ENCODE results near the gene TMEM107. TPM values are rescaled to one million over a fixed set of nuclear protein-coding genes. Genes with fewer than 3 reads are reported as not detected.
"Not testable (repeated sequence)": the region's sequence is repeated elsewhere in the genome, so short reads cannot be mapped to it uniquely, and the experiment has no call there.

The TMEM107 gene
- total RNA-seq, 2 experiments from 2014 or later = 39.6 to 44.1 TPM

- ChIA-PET POLR2A (interaction anchor here (0.5 to 3.9 kb wide), 61 partner anchors 10 to 1513 kb away, joined by 3 to 343 read pairs (median 6); partner anchors contain the start of genes AURKB, BORCS6, CNTROB and CTC1), CTCF (interaction anchor here (0.7 to 1.9 kb wide), 13 partner anchors 9 to 227 kb away, joined by 3 to 6 read pairs (median 3); partner anchors contain the start of genes ALOXE3 and BORCS6)
- peak; percentile 79 for ATAC-seq
- H3K27ac Mint-ChIP-seq = peak overlapping the region; percentile 99
- DNase-seq = peak; percentile 90
- peaks cover 50% of the 10 kb centered on the region for H3K4me1 Mint-ChIP-seq (ENCODE audit: low read depth)
- peak overlapping the region; percentile 85 for H3K4me3 Mint-ChIP-seq
- no peaks in the 10 kb centered on the region for H3K27me3 Mint-ChIP-seq (ENCODE audit: low read depth)
- no peaks in the 10 kb centered on the region for H3K9me3 Mint-ChIP-seq (ENCODE audit: insufficient read depth)
- peaks cover 6% of the 10 kb centered on the region for H3K36me3 Mint-ChIP-seq (ENCODE audit: low read depth)
Observed at GRCh38 chr17:8173056-8173870, 2.9 kb downstream of the TMEM107 start.

GRCh38 chr17:8170186-8170585 is 6.0 kb downstream of the TMEM107 start:
- H3K27me3 Mint-ChIP-seq (ENCODE audit: low read depth); H3K27ac Mint-ChIP-seq; H3K9me3 Mint-ChIP-seq (ENCODE audit: insufficient read depth); DNase-seq; H3K4me3 Mint-ChIP-seq; CTCF ChIA-PET; H3K36me3 Mint-ChIP-seq (ENCODE audit: low read depth); ATAC-seq: not testable (repeated sequence)
- H3K4me1 Mint-ChIP-seq (ENCODE audit: low read depth) = peaks cover 36% of the 10 kb centered on the region
- POLR2A ChIA-PET = interaction anchor here (0.6 to 1.1 kb wide), 2 partner anchors 12 to 15 kb away, joined by 3 read pairs; no protein-coding TSS in a partner anchor

GRCh38 chr17:8167526-8167925 is 8.7 kb downstream of the TMEM107 start:
- Mint-ChIP-seq H3K36me3 (ENCODE audit: low read depth) (peaks cover 4% of the 10 kb centered on the region), H3K4me1 (ENCODE audit: low read depth) (peaks cover 32% of the 10 kb centered on the region), H3K27me3 (ENCODE audit: low read depth) (no peaks in the 10 kb centered on the region), H3K27ac (no peak overlapping the region), H3K4me3 (no peak overlapping the region), H3K9me3 (ENCODE audit: insufficient read depth) (no peaks in the 10 kb centered on the region)
- DNase-seq = no peak
- ChIA-PET POLR2A (interaction anchor here (1.0 to 1.3 kb wide), 2 partner anchors 12 to 18 kb away, joined by 3 to 4 read pairs; no protein-coding TSS in a partner anchor), CTCF (interaction anchor here (2.2 kb wide), 1 partner anchor 9 kb away, joined by 10 read pairs; no protein-coding TSS in a partner anchor)
- ATAC-seq = no peak

GRCh38 chr17:8166731-8167130 is 9.4 kb downstream of the TMEM107 start:
- peaks cover 7% of the 10 kb centered on the region for H3K36me3 Mint-ChIP-seq (ENCODE audit: low read depth)
- H3K4me1 Mint-ChIP-seq (ENCODE audit: low read depth) = peaks cover 31% of the 10 kb centered on the region
- no peak for DNase-seq
- no peak overlapping the region for H3K27ac Mint-ChIP-seq
- no peaks in the 10 kb centered on the region for H3K27me3 Mint-ChIP-seq (ENCODE audit: low read depth)
- POLR2A ChIA-PET = interaction anchor here (0.6 to 1.3 kb wide), 3 partner anchors 11 to 21 kb away, joined by 3 to 4 read pairs (median 4); no protein-coding TSS in a partner anchor
- H3K4me3 Mint-ChIP-seq = no peak overlapping the region
- CTCF ChIA-PET = interaction anchor here (2.2 kb wide), 1 partner anchor 8 kb away, joined by 10 read pairs; no protein-coding TSS in a partner anchor
- no peak for ATAC-seq
- H3K9me3 Mint-ChIP-seq (ENCODE audit: insufficient read depth) = no peaks in the 10 kb centered on the region

- CTCF ChIA-PET = interaction anchor here (1.2 to 2.7 kb wide), 3 partner anchors 8 to 46 kb away, joined by 5 to 17 read pairs (median 7); partner anchors contain the start of gene ALOXE3
- Mint-ChIP-seq H3K4me1 (ENCODE audit: low read depth) (peaks cover 48% of the 10 kb centered on the region), H3K27me3 (ENCODE audit: low read depth) (no peaks in the 10 kb centered on the region), H3K27ac (peak overlapping the region; percentile 94), H3K4me3 (peak overlapping the region; percentile 69), H3K9me3 (ENCODE audit: insufficient read depth) (no peaks in the 10 kb centered on the region), H3K36me3 (ENCODE audit: low read depth) (peaks cover 26% of the 10 kb centered on the region)
- ATAC-seq (no peak), DNase-seq (peak; percentile 60)
- POLR2A ChIA-PET = interaction anchor here (0.7 to 8.3 kb wide), 12 partner anchors 8 to 83 kb away, joined by 3 to 343 read pairs (median 6); partner anchors contain the start of genes CTC1 and PER1
Observed at GRCh38 chr17:8164815-8165131, 11.4 kb downstream of the TMEM107 start.

GRCh38 chr17:8163978-8164814 is 12.0 kb downstream of the TMEM107 start:
- peaks cover 54% of the 10 kb centered on the region for H3K4me1 Mint-ChIP-seq (ENCODE audit: low read depth)
- DNase-seq (peak; percentile 87), ATAC-seq (peak; percentile 56)
- H3K27ac Mint-ChIP-seq = peak overlapping the region; percentile 94
- no peaks in the 10 kb centered on the region for H3K27me3 Mint-ChIP-seq (ENCODE audit: low read depth)
- no peaks in the 10 kb centered on the region for H3K9me3 Mint-ChIP-seq (ENCODE audit: insufficient read depth)
- H3K36me3 Mint-ChIP-seq (ENCODE audit: low read depth) = peaks cover 30% of the 10 kb centered on the region
- H3K4me3 Mint-ChIP-seq = peak overlapping the region; percentile 69
- CTCF ChIA-PET = interaction anchor here (0.8 to 2.7 kb wide), 7 partner anchors 9 to 45 kb away, joined by 3 to 17 read pairs (median 4); partner anchors contain the start of gene ALOXE3
- POLR2A ChIA-PET = interaction anchor here (0.7 to 8.3 kb wide), 15 partner anchors 8 to 83 kb away, joined by 3 to 343 read pairs (median 5); partner anchors contain the start of genes CTC1 and PER1

- peaks cover 36% of the 10 kb centered on the region for H3K36me3 Mint-ChIP-seq (ENCODE audit: low read depth)
- H3K4me3 Mint-ChIP-seq = peak overlapping the region; percentile 79
- H3K4me1 Mint-ChIP-seq (ENCODE audit: low read depth) = peaks cover 61% of the 10 kb centered on the region
- DNase-seq (no peak), ATAC-seq (peak; percentile 18)
- ChIA-PET POLR2A (interaction anchor here (0.6 to 8.3 kb wide), 16 partner anchors 8 to 292 kb away, joined by 3 to 343 read pairs (median 5); partner anchors contain the start of genes CTC1, PER1 and TMEM107), CTCF (interaction anchor here (0.8 to 14.0 kb wide), 8 partner anchors 8 to 44 kb away, joined by 3 to 165 read pairs (median 4); partner anchors contain the start of gene ALOXE3)
- no peaks in the 10 kb centered on the region for H3K27me3 Mint-ChIP-seq (ENCODE audit: low read depth)
- no peaks in the 10 kb centered on the region for H3K9me3 Mint-ChIP-seq (ENCODE audit: insufficient read depth)
- H3K27ac Mint-ChIP-seq = peak overlapping the region; percentile 94
Observed at GRCh38 chr17:8162997-8163977, 12.9 kb downstream of the TMEM107 start.

GRCh38 chr17:8162233-8162996 is 13.8 kb downstream of the TMEM107 start, which contains the start of gene VAMP2:
Gene VAMP2, minus strand, starts transcription at chr17:8162948. Its CDS starts 69 bp downstream, at chr17:8162879.
- Mint-ChIP-seq H3K9me3 (ENCODE audit: insufficient read depth) (no peaks in the 10 kb centered on the region), H3K4me1 (ENCODE audit: low read depth) (peaks cover 63% of the 10 kb centered on the region), H3K27me3 (ENCODE audit: low read depth) (no peaks in the 10 kb centered on the region), H3K27ac (peak within 1 kb of the TSS; percentile 94), H3K4me3 (peak within 1 kb of the TSS; percentile 79), H3K36me3 (ENCODE audit: low read depth) (peaks cover 38% of the 10 kb centered on the region)
- ATAC-seq = peak; percentile 58
- CTCF ChIA-PET = interaction anchor here (1.4 to 14.0 kb wide), 3 partner anchors 24 to 44 kb away, joined by 3 to 165 read pairs (median 17); partner anchors contain the start of gene ALOXE3
- POLR2A ChIA-PET = interaction anchor here (0.6 to 8.3 kb wide), 8 partner anchors 9 to 291 kb away, joined by 3 to 343 read pairs (median 6); partner anchors contain the start of genes HES7, PER1 and TMEM107
- DNase-seq = peak; percentile 87

GRCh38 chr17:8161289-8162232 is 14.6 kb downstream of the TMEM107 start:
- Mint-ChIP-seq H3K27ac (peak overlapping the region; percentile 93), H3K4me3 (peak overlapping the region; percentile 79), H3K27me3 (ENCODE audit: low read depth) (no peaks in the 10 kb centered on the region), H3K36me3 (ENCODE audit: low read depth) (peaks cover 35% of the 10 kb centered on the region), H3K4me1 (ENCODE audit: low read depth) (peaks cover 59% of the 10 kb centered on the region), H3K9me3 (ENCODE audit: insufficient read depth) (no peaks in the 10 kb centered on the region)
- DNase-seq (no peak), ATAC-seq (no peak)
- ChIA-PET CTCF (interaction anchor here (0.7 to 14.0 kb wide), 6 partner anchors 23 to 216 kb away, joined by 3 to 165 read pairs (median 6); partner anchors contain the start of gene ALOXE3), POLR2A (interaction anchor here (0.6 to 8.3 kb wide), 8 partner anchors 12 to 59 kb away, joined by 3 to 343 read pairs (median 4); partner anchors contain the start of genes HES7 and TMEM107)

All from activated CD8-positive, alpha-beta T cell treated with anti-CD3 and anti-CD28 coated beads, Interleukin-2, amount 10 ng/mL, durations not matched to agents 7 days and 5 days (primary cell).